ENCODE measurements around the gene TSPAN31. TPM values are rescaled to one million over a fixed set of nuclear protein-coding genes. Genes with fewer than 3 reads are reported as not detected.

TSPAN31 gene
- total RNA-seq, 1 experiment from 2014 or later, result 20.3 TPM

- CTCF ChIA-PET, result no interaction called here
- no peaks in the 10 kb centered on the region for H3K9me3 ChIP-seq (ENCODE audit: low read length)
- ATAC-seq, result no peak
- no peak overlapping the region for H2AFZ ChIP-seq (ENCODE audit: low read length)
- no TSS peak for BruUV-seq (replicated peaks)
- H3K9ac ChIP-seq (ENCODE audit: low read length), result no peak overlapping the region
- no peak for DNase-seq
- no peak overlapping the region for H3K27ac ChIP-seq (ENCODE audit: low read length)
- H3F3A ChIP-seq (ENCODE audit: low read length, unreplicated experiment), result no peaks in the 10 kb centered on the region
- no peak overlapping the region for H3K4me3 ChIP-seq (ENCODE audit: low read length)
- H3K4me1 ChIP-seq (ENCODE audit: insufficient read depth, low read length), result no peaks in the 10 kb centered on the region
- intact Hi-C loops (cut with micrococcal nuclease), result no loop called here
- peaks cover 21% of the 10 kb centered on the region for H3K36me3 ChIP-seq (ENCODE audit: low read depth, low read length)
- POLR2A ChIA-PET (ENCODE audit: unreplicated experiment), result no interaction called here
- no peak for TF ChIP-seq EZH2phosphoT487 (IDR thresholded peaks at IDR 0.05; ENCODE audit: borderline replicate concordance, low read length)
- H4K20me1 ChIP-seq (ENCODE audit: low read length), result no peaks in the 10 kb centered on the region
- H3K9me2 ChIP-seq (replicated peaks; ENCODE audit: low read length), result no peaks in the 10 kb centered on the region
- H3K27me3 ChIP-seq (ENCODE audit: low read length), result no peaks in the 10 kb centered on the region
- H3K4me2 ChIP-seq (ENCODE audit: low read length), result no peak overlapping the region
- H3K79me2 ChIP-seq (ENCODE audit: low read length), result no peaks in the 10 kb centered on the region
Observed at GRCh38 chr12:57707250-57707649, 37.6 kb upstream of the TSPAN31 start.

GRCh38 chr12:57708296-57708695 is 36.5 kb upstream of the TSPAN31 start:
- CTCF ChIA-PET, result no interaction called here
- no peak overlapping the region for H3K4me2 ChIP-seq (ENCODE audit: low read length)

GRCh38 chr12:57712701-57713100 is 32.1 kb upstream of the TSPAN31 start:
- Histone ChIP-seq H3K4me3 (ENCODE audit: low read length) (no peak overlapping the region), H3K27ac (ENCODE audit: low read length) (no peak overlapping the region), H3K9me3 (ENCODE audit: low read length) (no peaks in the 10 kb centered on the region), H3K79me2 (ENCODE audit: low read length) (no peaks in the 10 kb centered on the region), H3K27me3 (ENCODE audit: low read length) (no peaks in the 10 kb centered on the region), H3K9ac (ENCODE audit: low read length) (no peak overlapping the region), H4K20me1 (ENCODE audit: low read length) (no peaks in the 10 kb centered on the region), H2AFZ (ENCODE audit: low read length) (no peak overlapping the region), H3K4me1 (ENCODE audit: insufficient read depth, low read length) (no peaks in the 10 kb centered on the region), H3K9me2 (replicated peaks; ENCODE audit: low read length) (no peaks in the 10 kb centered on the region), H3F3A (ENCODE audit: low read length, unreplicated experiment) (no peaks in the 10 kb centered on the region), H3K36me3 (ENCODE audit: low read depth, low read length) (no peaks in the 10 kb centered on the region), H3K4me2 (ENCODE audit: low read length) (no peak overlapping the region)
- no peak for DNase-seq
- TF ChIP-seq EZH2phosphoT487 (IDR thresholded peaks at IDR 0.05; ENCODE audit: borderline replicate concordance, low read length), result no peak
- no peak for TF ChIP-seq EZH2 (IDR thresholded peaks at IDR 0.05; ENCODE audit: low read length, unreplicated experiment)
- no peak for TF ChIP-seq CTCF (conservative IDR thresholded peaks at IDR 0.05; ENCODE audit: low read depth, low read length)
- BruUV-seq (replicated peaks), result no TSS peak
- POLR2A ChIA-PET (ENCODE audit: unreplicated experiment), result no interaction called here
- CTCF ChIA-PET, result no interaction called here
- ATAC-seq, result no peak
- intact Hi-C loops (cut with micrococcal nuclease), result no loop called here

More at GRCh38 chr12:57708296-57708695, 36.5 kb upstream of the TSPAN31 start:
- no TSS peak for BruUV-seq (replicated peaks)
- DNase-seq, result no peak
- Histone ChIP-seq H3K27ac (ENCODE audit: low read length) (no peak overlapping the region), H3K9me3 (ENCODE audit: low read length) (no peaks in the 10 kb centered on the region), H2AFZ (ENCODE audit: low read length) (no peak overlapping the region), H3K36me3 (ENCODE audit: low read depth, low read length) (peaks cover 11% of the 10 kb centered on the region), H3K9me2 (replicated peaks; ENCODE audit: low read length) (no peaks in the 10 kb centered on the region), H3K9ac (ENCODE audit: low read length) (no peak overlapping the region), H4K20me1 (ENCODE audit: low read length) (no peaks in the 10 kb centered on the region), H3K4me1 (ENCODE audit: insufficient read depth, low read length) (no peaks in the 10 kb centered on the region), H3K27me3 (ENCODE audit: low read length) (no peaks in the 10 kb centered on the region), H3K4me3 (ENCODE audit: low read length) (no peak overlapping the region), H3K79me2 (ENCODE audit: low read length) (no peaks in the 10 kb centered on the region), H3F3A (ENCODE audit: low read length, unreplicated experiment) (no peaks in the 10 kb centered on the region)
- POLR2A ChIA-PET (ENCODE audit: unreplicated experiment), result interaction anchor here (0.6 kb wide), 1 partner anchor 36 kb away, joined by 4 read pairs; no protein-coding TSS in a partner anchor
- intact Hi-C loops (cut with micrococcal nuclease), result no loop called here
- TF ChIP-seq CTCF (conservative IDR thresholded peaks at IDR 0.05; ENCODE audit: low read depth, low read length) (no peak), EZH2phosphoT487 (IDR thresholded peaks at IDR 0.05; ENCODE audit: borderline replicate concordance, low read length) (no peak), EZH2 (IDR thresholded peaks at IDR 0.05; ENCODE audit: low read length, unreplicated experiment) (no peak)
- no peak for ATAC-seq

Data from PC-3 (cell line).